Measurements from ENCODE around the gene ZNF367. TPM values are rescaled to one million over a fixed set of nuclear protein-coding genes. Genes with fewer than 3 reads are reported as not detected.

Gene ZNF367
- total RNA-seq, 1 experiment from 2014 or later = 10.1 TPM

- H3K79me1 ChIP-seq (ENCODE audit: insufficient read depth, low read depth, low read length, poor library complexity, severe bottlenecking) = no peaks in the 10 kb centered on the region
- no peaks in the 10 kb centered on the region for H3K4me1 ChIP-seq (ENCODE audit: insufficient read depth, low read length)
- H4K20me1 ChIP-seq (ENCODE audit: control insufficient read depth, insufficient read depth, insufficient read length) = no peaks in the 10 kb centered on the region
- H3K27me3 Mint-ChIP-seq (ENCODE audit: low read depth) = no peaks in the 10 kb centered on the region
- H4K91ac ChIP-seq (ENCODE audit: insufficient read length, low read depth, low read length) = no peak overlapping the region
- no peak overlapping the region for H3K56ac ChIP-seq (ENCODE audit: insufficient read length, low read depth, low read length)
- no peak overlapping the region for H3K9ac ChIP-seq (ENCODE audit: extremely low read depth, insufficient read length, low read length)
- no peak overlapping the region for H2BK20ac ChIP-seq (ENCODE audit: low read depth, low read length, poor library complexity, severe bottlenecking)
- no peak overlapping the region for H2AFZ ChIP-seq (ENCODE audit: low read length)
- H4K5ac ChIP-seq (ENCODE audit: insufficient read length, low read depth, low read length) = no peak overlapping the region
- H3K23ac ChIP-seq (ENCODE audit: insufficient read length, low read depth, low read length) = no peak overlapping the region
- no CpG with 5 or more reads among the region's 3 CpGs for WGBS (ENCODE audit: extremely low coverage, insufficient read length, low lambda C conversion rate)
- H4K8ac ChIP-seq (replicated peaks; ENCODE audit: insufficient read length, low read depth, low read length) = no peak overlapping the region
- H3K4ac ChIP-seq (ENCODE audit: low read depth, low read length) = no peak overlapping the region
- no peak overlapping the region for H3K27ac Mint-ChIP-seq
- H3K27ac ChIP-seq (ENCODE audit: insufficient read length, low read depth, low read length) = no peak overlapping the region
- peaks cover 4 to 16% of the 10 kb centered on the region in 2 experiments for H3K4me1 Mint-ChIP-seq
- H3K79me2 ChIP-seq (ENCODE audit: insufficient read depth, low read length) = no peaks in the 10 kb centered on the region
- H3K18ac ChIP-seq (ENCODE audit: insufficient read length, low read depth, low read length) = no peak overlapping the region
- DNase-seq = no peak
- no peak overlapping the region for H2BK120ac ChIP-seq (ENCODE audit: low read depth, low read length, poor library complexity, severe bottlenecking)
- no peak overlapping the region for H3K4me2 ChIP-seq (ENCODE audit: insufficient read depth, insufficient read length, low read length)
- H3K14ac ChIP-seq (ENCODE audit: insufficient read depth, low read length) = no peak overlapping the region
- no peaks in the 10 kb centered on the region for H3K27me3 ChIP-seq (ENCODE audit: insufficient read depth, low read length)
- H2BK15ac ChIP-seq (ENCODE audit: low read depth, low read length) = no peak overlapping the region
- H2BK12ac ChIP-seq (ENCODE audit: insufficient read length, low read depth, low read length) = no peak overlapping the region
- peaks cover 0 to 5% (median 4%) of the 10 kb centered on the region in 3 experiments; a peak in 2 of 7 replicates for H3K36me3 Mint-ChIP-seq (ENCODE audit: insufficient read depth in 1 of 3, low read depth in 3 of 3)
- H3K9me3 ChIP-seq (ENCODE audit: control insufficient read depth, low read depth, low read length) = no peaks in the 10 kb centered on the region
- H3K4me3 Mint-ChIP-seq = no peak overlapping the region
- no peak overlapping the region for H3T11ph ChIP-seq (ENCODE audit: low read length)
- no peaks in the 10 kb centered on the region for H3K9me3 Mint-ChIP-seq
- no peak overlapping the region for H2AK5ac ChIP-seq (ENCODE audit: insufficient read length, low read length)
- H2BK5ac ChIP-seq (ENCODE audit: insufficient read length, low read length) = no peak overlapping the region
- no peaks in the 10 kb centered on the region for H3K23me2 ChIP-seq (ENCODE audit: insufficient read length, low read depth, low read length, poor library complexity, severe bottlenecking)
- TF ChIP-seq CTCF (conservative IDR thresholded peaks at IDR 0.05) = no peak
Measured at GRCh38 chr9:96338299-96338698, 79.9 kb downstream of the ZNF367 start.

Other genes with a start within 250 kb of the ZNF367 start
- gene HSD17B3, start 116.2 kb downstream of the ZNF367 start, total RNA-seq (2021) = not detected in 2 replicates
- gene SLC35D2, start 34.7 kb downstream of the ZNF367 start, total RNA-seq (2021) = 17.9 and 19.0 TPM in 2 replicates
- gene HABP4, start 31.8 kb upstream of the ZNF367 start, total RNA-seq (2021) = 6.8 and 7.5 TPM in 2 replicates
- 26.6 and 28.4 TPM in 2 replicates for gene CDC14B, start 201.5 kb upstream of the ZNF367 start, total RNA-seq (2021)
- gene PRXL2C, start 236.9 kb upstream of the ZNF367 start, total RNA-seq (2021) = 4.7 and 5.9 TPM in 2 replicates

Data from H9 (cell line).